Lower leg skin (tissue), 4 donors: ENCODE results near the gene GARS1. TPM values are rescaled to one million over a fixed set of nuclear protein-coding genes. Genes with fewer than 3 reads are reported as not detected.

Source experiments
- DNase-seq, 2 donors: peaks; one replicate each; pipeline ENCODE4 v3.0.0-alpha.2; 2019; ENCODE audit warnings: low spot score in 2 of 2
- H3K4me3 ChIP-seq: fragments of 200-600 bp; sonication (generic); 2 replicates; pipeline ENCODE4 v1.5.1; 2017; ENCODE audit warnings: mild to moderate bottlenecking, low read depth; ENCODE audit not compliant: poor library complexity, severe bottlenecking
- POLR2A ChIP-seq, 2 donors: fragments of 450-650 bp; IDR thresholded peaks; one replicate each; pipeline ENCODE4 v1.6.1; 2016 to 2017; ENCODE audit warnings: antibody characterized with exemption in 2 of 2, mild to moderate bottlenecking in 1 of 2, moderate library complexity in 1 of 2
- WGBS, 2 donors: methylation state at CpG; one replicate each; pipeline ENCODE4 v1.1.5; 2018; 5-methylcytosine and 5-hydroxymethylcytosine counted together
- intact Hi-C: fragments of 100-400 bp; cut with DNase I; formaldehyde crosslinking; loops from one replicate; pipeline ENCODE4 v1.15.0; 2023; ENCODE audit warnings: low total_unique reads
- total RNA-seq, 4 donors: library from RNA; depleted of rRNA; stranded (reverse); fragments of >200 nt; gene quantifications; one replicate each; pipeline ENCODE4 v1.1.0, GENCODE V29; 2016
- TF ChIP-seq, protein P1 (sequence below), 3 donors: fragments of 450-650 bp; IDR thresholded peaks; one replicate each; pipeline ENCODE4 v1.5.1; 2016; ENCODE audit warnings: antibody characterized with exemption in 3 of 3, mild to moderate bottlenecking in 3 of 3, moderate library complexity in 2 of 3

Gene GARS1
- total RNA-seq, 4 donors from 2014 or later, result 73.2 to 107 (median 99.8) TPM

DNA sequence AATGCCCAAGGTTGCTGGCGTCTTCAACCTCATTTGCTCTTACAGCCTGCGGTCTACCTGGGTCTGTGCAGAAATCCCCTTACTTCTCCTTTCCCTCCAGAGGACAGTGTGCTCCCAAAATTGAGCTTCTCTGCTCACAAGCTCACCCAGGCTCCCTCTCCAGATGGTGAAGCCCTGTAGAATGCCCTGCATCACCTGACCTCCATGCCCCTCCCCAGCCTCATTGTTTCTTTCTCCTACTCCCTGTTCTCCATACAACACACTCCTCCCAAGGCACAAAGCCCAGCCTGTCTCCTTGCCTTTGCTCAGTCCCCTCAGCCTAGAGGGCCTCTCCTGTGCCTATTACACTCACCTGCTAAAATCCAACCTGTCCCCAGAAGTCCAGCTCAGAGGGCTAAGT, 84.1 kb downstream of the GARS1 start:
- intact Hi-C loops, result no loop called here
- no peak for TF ChIP-seq POLR2A (IDR thresholded peaks at IDR 0.05)
- TF ChIP-seq, protein P1, sequence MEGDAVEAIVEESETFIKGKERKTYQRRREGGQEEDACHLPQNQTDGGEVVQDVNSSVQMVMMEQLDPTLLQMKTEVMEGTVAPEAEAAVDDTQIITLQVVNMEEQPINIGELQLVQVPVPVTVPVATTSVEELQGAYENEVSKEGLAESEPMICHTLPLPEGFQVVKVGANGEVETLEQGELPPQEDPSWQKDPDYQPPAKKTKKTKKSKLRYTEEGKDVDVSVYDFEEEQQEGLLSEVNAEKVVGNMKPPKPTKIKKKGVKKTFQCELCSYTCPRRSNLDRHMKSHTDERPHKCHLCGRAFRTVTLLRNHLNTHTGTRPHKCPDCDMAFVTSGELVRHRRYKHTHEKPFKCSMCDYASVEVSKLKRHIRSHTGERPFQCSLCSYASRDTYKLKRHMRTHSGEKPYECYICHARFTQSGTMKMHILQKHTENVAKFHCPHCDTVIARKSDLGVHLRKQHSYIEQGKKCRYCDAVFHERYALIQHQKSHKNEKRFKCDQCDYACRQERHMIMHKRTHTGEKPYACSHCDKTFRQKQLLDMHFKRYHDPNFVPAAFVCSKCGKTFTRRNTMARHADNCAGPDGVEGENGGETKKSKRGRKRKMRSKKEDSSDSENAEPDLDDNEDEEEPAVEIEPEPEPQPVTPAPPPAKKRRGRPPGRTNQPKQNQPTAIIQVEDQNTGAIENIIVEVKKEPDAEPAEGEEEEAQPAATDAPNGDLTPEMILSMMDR (IDR thresholded peaks at IDR 0.05), result no peak
- 80 to 86% methylated on average over 2 of the region's 2 CpGs for WGBS, 2 donors
- H3K4me3 ChIP-seq, result no peak overlapping the region
- no peak for DNase-seq

- DNase-seq, result no peak
- no peak overlapping the region for H3K4me3 ChIP-seq
- intact Hi-C loops, result no loop called here
- 8 to 16% methylated on average over 2 of the region's 2 CpGs for WGBS, 2 donors
- TF ChIP-seq, protein P1 (IDR thresholded peaks at IDR 0.05), result no peak
- TF ChIP-seq POLR2A (IDR thresholded peaks at IDR 0.05), result no peak
These were observed 85.0 kb downstream of the GARS1 start for GRCh38 chr7:30679664-30680063.

- 12 to 19% methylated on average over 16 of the region's 16 CpGs for WGBS, 2 donors
- H3K4me3 ChIP-seq, result no peak overlapping the region
- DNase-seq, result no peak
- intact Hi-C loops, result no loop called here
- TF ChIP-seq, protein P1 (IDR thresholded peaks at IDR 0.05), result no peak
- no peak for TF ChIP-seq POLR2A (IDR thresholded peaks at IDR 0.05)
These were observed 86.7 kb downstream of the GARS1 start for GRCh38 chr7:30681331-30681797.

DNA sequence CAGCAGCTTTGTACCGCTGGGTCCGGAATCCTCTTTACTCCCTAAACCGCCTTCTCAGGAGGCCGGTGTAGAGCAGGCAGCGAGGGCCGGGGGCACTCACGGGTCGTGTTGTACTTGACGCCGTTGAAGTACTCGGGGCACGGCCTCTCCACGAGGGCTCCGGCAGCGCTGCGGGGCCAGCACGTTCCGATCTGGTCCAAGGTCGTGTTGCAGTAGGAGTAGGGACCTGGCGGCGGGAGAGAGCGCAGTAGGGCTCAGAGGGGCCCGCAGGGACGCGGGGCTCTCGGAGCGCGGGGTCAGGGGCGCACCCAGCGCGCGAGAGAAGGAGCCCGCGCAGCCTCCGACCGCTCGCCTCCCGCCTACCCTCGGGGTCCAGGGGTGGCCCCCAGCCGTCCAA, 87.1 kb downstream of the GARS1 start:
- no peak for DNase-seq
- H3K4me3 ChIP-seq, result no peak overlapping the region
- intact Hi-C loops, result no loop called here
- 0 to 3% methylated on average over 10 to 25 of the region's 40 CpGs for WGBS, 2 donors
- TF ChIP-seq, protein P1 (IDR thresholded peaks at IDR 0.05), result no peak
- TF ChIP-seq POLR2A (IDR thresholded peaks at IDR 0.05), result no peak

DNA sequence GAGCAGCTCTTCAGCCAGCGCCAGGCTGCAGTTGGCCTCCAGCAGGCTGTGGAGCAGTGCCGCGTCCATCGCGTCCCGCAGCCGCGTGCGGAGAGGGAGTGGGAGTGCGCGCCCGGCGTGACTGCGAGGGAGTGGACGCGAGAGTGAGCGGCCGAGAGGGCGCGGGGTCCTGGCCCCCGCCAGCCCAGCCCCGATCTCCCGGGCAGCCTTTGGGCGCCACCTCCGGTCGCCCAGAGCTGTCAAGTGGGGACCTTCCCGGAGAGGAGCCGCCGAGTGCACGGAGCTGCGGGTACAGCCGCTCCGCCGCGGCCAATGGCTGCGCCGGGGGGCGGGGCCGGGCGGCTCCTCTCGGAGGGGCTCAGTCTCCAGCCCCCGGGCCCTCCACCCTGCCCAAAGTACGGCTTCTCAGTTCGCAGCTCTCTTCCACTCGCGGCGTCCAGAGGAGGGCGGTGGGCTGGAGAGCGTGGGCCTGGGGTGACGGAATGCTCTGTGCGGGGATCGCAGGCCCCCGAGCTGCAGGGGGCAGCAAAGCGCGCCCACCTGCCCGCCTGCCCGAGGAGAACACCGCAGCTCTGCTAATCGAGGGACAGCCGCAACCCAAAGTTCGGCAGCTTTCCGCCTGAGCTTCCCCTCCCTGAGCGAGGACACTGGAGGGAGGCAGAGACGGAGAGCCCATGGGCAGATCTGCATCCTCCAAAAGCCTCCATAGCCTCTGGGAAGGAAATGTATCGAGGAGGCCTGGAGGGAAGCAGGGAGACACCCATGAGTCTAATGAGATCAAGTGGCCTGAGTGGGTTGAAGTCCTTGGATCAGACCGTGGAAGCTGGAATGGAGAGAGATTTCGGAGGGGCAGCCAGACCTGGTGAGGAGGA, 87.8 kb downstream of the GARS1 start, which contains the start of gene CRHR2:
TSS of gene CRHR2 (minus strand) at position 245 of the 872 bp plus-strand sequence. CDS start at position 69, 176 bp downstream.
- no peak for DNase-seq
- intact Hi-C loops, result no loop called here
- TF ChIP-seq, protein P1 (IDR thresholded peaks at IDR 0.05), result no peak
- no peak for TF ChIP-seq POLR2A (IDR thresholded peaks at IDR 0.05)
- 7 to 10% methylated on average over 31 to 39 of the region's 67 CpGs for WGBS, 2 donors
- H3K4me3 ChIP-seq, result no peak within 1 kb of the TSS
